ENCODE results near the gene PCDHGA11.

The PCDHGA11 gene

DNA sequence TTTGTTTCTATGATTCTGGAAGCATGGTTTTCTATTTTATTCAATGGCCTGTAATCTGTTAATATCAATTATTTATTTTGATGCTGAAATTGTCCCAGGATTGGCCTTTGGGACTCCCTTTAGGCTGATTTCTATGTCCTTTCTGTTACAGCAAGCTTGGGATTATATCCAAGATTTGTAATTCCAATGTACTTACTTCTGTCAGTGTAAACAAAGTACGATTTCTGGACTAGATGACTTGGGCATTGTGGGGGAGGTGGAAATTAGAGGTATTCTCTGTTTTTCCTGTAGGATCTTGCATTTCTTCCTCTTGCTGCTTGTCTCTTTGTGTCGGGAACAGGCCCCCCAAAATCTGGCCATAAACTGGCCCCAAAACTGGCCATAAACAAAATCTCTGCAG is 13.2 kb downstream of the PCDHGA11 start:
- TF ChIP-seq EGR1 (IDR thresholded peaks at IDR 0.05) (no peak), CEBPB (IDR thresholded peaks at IDR 0.05) (no peak), RAD21 (IDR thresholded peaks at IDR 0.05; ENCODE audit: low read depth) (no peak), TEAD4 (IDR thresholded peaks at IDR 0.05) (no peak), TCF12 (IDR thresholded peaks at IDR 0.05; ENCODE audit: low read depth) (no peak), FOXM1 (IDR thresholded peaks at IDR 0.05; ENCODE audit: borderline replicate concordance, low read depth) (no peak), NFIC (IDR thresholded peaks at IDR 0.05) (no peak), EP300 (IDR thresholded peaks at IDR 0.05; ENCODE audit: borderline replicate concordance) (no peak)
- TF ChIP-seq, protein P1, sequence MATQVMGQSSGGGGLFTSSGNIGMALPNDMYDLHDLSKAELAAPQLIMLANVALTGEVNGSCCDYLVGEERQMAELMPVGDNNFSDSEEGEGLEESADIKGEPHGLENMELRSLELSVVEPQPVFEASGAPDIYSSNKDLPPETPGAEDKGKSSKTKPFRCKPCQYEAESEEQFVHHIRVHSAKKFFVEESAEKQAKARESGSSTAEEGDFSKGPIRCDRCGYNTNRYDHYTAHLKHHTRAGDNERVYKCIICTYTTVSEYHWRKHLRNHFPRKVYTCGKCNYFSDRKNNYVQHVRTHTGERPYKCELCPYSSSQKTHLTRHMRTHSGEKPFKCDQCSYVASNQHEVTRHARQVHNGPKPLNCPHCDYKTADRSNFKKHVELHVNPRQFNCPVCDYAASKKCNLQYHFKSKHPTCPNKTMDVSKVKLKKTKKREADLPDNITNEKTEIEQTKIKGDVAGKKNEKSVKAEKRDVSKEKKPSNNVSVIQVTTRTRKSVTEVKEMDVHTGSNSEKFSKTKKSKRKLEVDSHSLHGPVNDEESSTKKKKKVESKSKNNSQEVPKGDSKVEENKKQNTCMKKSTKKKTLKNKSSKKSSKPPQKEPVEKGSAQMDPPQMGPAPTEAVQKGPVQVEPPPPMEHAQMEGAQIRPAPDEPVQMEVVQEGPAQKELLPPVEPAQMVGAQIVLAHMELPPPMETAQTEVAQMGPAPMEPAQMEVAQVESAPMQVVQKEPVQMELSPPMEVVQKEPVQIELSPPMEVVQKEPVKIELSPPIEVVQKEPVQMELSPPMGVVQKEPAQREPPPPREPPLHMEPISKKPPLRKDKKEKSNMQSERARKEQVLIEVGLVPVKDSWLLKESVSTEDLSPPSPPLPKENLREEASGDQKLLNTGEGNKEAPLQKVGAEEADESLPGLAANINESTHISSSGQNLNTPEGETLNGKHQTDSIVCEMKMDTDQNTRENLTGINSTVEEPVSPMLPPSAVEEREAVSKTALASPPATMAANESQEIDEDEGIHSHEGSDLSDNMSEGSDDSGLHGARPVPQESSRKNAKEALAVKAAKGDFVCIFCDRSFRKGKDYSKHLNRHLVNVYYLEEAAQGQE (IDR thresholded peaks at IDR 0.05; ENCODE audit: low read depth): no peak

DNA sequence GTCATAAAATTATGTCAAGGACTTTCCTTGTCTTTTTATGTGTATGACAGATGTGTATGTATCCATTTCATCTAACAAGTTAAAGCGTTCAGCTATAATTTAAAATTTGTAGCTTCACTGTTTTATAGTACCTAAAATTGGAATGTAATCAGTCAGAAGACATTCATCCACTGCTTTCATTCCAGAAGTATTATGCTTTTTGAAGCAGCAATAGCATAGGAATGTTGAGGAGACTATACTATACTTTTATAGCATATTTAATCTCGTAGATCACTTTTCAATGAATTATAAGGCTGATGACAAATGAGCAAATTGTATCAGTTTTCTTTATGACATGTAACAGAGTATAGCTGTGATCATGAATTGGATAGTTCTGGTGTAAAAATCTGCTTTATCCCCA is 16.4 kb downstream of the PCDHGA11 start:
- TF ChIP-seq CREB1 (IDR thresholded peaks at IDR 0.05; ENCODE audit: low read depth) (no peak), YY1 (IDR thresholded peaks at IDR 0.05; ENCODE audit: low read depth) (no peak), RAD21 (IDR thresholded peaks at IDR 0.05; ENCODE audit: low read depth) (no peak), TCF12 (IDR thresholded peaks at IDR 0.05; ENCODE audit: low read depth) (no peak), EGR1 (IDR thresholded peaks at IDR 0.05) (no peak), NFIC (IDR thresholded peaks at IDR 0.05) (no peak), TEAD4 (IDR thresholded peaks at IDR 0.05) (no peak), CEBPB (IDR thresholded peaks at IDR 0.05) (no peak), EP300 (IDR thresholded peaks at IDR 0.05; ENCODE audit: borderline replicate concordance) (no peak), TAF1 (IDR thresholded peaks at IDR 0.05; ENCODE audit: low read depth) (no peak), ZBTB7A (IDR thresholded peaks at IDR 0.05; ENCODE audit: low read depth) (no peak)
- TF ChIP-seq, protein P2, sequence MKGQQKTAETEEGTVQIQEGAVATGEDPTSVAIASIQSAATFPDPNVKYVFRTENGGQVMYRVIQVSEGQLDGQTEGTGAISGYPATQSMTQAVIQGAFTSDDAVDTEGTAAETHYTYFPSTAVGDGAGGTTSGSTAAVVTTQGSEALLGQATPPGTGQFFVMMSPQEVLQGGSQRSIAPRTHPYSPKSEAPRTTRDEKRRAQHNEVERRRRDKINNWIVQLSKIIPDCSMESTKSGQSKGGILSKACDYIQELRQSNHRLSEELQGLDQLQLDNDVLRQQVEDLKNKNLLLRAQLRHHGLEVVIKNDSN (IDR thresholded peaks at IDR 0.05): no peak
- TF ChIP-seq, protein P3, sequence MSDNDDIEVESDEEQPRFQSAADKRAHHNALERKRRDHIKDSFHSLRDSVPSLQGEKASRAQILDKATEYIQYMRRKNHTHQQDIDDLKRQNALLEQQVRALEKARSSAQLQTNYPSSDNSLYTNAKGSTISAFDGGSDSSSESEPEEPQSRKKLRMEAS (IDR thresholded peaks at IDR 0.05): no peak
- TF ChIP-seq, protein P1 (IDR thresholded peaks at IDR 0.05; ENCODE audit: low read depth): no peak

DNA sequence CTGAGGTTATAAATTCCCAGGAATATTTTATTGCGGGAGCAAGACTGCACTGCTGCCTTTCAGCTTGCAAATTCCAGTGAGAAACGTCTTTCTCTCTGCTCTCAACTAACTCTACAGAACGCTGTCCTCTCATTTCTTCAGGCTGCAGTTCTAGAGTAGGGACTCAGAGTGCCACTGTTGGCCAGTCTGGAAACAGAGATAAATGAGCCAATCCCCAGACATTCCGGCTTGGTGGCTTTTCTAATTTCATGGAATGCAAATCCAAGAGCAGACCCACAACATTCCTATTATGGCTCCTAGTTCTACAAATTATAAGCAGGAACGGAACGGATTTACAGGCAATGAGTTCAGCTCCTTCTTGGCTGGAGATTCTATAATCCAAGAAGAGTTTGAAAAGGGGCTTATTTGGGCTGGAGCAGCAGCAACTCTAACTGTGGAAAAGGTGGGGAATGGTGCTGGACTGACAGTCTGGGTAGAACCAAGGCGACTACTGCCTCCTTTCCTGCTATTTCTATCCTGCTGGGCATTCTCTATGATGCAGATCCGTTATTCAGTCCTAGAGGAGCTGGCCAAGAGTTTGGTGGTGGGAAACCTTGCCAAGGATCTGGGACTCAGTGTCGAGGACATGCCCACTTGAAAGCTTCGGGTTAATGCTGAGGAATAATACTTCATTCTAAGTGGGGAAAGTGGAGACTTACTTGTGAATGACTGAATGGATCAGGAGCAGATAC is 18.7 kb downstream of the PCDHGA11 start:
- TF ChIP-seq NFIC (IDR thresholded peaks at IDR 0.05) (no peak), RAD21 (IDR thresholded peaks at IDR 0.05; ENCODE audit: low read depth) (peak; percentile 38; the same call in 1 of the 2 replicates)

DNA sequence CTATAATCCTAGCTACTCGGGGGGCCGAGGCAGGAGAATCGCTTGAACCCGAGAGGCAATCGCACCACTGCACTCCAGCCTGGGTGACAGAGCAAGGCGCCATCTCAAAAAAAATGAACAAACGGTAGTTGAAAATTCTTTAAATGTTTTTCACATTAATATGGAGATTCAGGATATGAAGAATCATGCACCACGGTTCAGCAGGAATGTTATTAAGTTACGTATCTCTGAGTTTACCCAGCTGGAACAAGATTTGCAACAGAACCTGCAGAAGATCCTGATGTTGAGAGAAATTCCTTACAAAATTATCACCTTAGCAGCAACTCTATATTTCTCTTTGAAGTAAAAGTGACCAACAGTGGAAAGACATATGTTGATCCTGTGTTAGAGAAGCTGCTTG is 19.5 kb downstream of the PCDHGA11 start:
- TF ChIP-seq, protein P3 (IDR thresholded peaks at IDR 0.05): no peak
- TF ChIP-seq TEAD4 (IDR thresholded peaks at IDR 0.05): no peak

DNA sequence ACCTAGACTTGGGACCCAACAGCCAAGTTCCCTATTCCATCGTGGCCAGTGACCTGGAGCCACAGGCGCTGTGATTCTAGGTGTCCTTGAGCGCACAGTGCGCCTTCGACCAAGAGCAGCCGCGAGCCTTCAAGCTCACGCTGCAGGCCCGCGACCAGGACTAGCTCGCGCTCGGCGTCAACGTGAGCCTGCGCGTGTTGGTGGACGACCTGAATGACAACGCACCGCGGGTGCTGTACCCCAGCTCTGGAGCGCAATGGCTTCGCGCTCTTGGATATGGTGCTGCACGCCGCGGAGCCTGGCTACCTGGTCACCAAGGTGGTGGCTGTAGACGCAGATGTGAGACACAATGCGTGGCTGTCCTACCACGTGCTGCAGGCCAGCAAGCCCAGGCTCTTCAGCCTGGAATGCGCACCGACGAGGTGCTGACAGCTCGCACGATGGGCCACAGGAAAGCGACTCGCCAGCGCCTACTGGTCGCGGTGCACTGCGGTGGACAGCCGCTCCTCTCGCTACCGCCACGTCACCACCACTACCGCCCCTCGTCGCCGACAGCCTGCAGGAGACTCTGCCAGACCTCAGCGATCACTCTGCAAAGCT is 20.8 kb downstream of the PCDHGA11 start:
- no peak for TF ChIP-seq EP300 (IDR thresholded peaks at IDR 0.05; ENCODE audit: borderline replicate concordance)
- no peak for TF ChIP-seq EGR1 (IDR thresholded peaks at IDR 0.05)
- no peak for TF ChIP-seq CREB1 (IDR thresholded peaks at IDR 0.05; ENCODE audit: low read depth)
- no peak for TF ChIP-seq FOXM1 (IDR thresholded peaks at IDR 0.05; ENCODE audit: borderline replicate concordance, low read depth)
- TF ChIP-seq NFIC (IDR thresholded peaks at IDR 0.05): no peak
- no peak for TF ChIP-seq ZBTB7A (IDR thresholded peaks at IDR 0.05; ENCODE audit: low read depth)
- no peak for TF ChIP-seq TAF1 (IDR thresholded peaks at IDR 0.05; ENCODE audit: low read depth)
- no peak for TF ChIP-seq TEAD4 (IDR thresholded peaks at IDR 0.05)
- TF ChIP-seq, protein P2 (IDR thresholded peaks at IDR 0.05): no peak
- no peak for TF ChIP-seq TCF12 (IDR thresholded peaks at IDR 0.05; ENCODE audit: low read depth)
- TF ChIP-seq RAD21 (IDR thresholded peaks at IDR 0.05; ENCODE audit: low read depth): no peak
- TF ChIP-seq, protein P1 (IDR thresholded peaks at IDR 0.05; ENCODE audit: low read depth): no peak

All from Ishikawa (cell line).